Measurements from ENCODE around the gene MAML2. TPM values are rescaled to one million over a fixed set of nuclear protein-coding genes. Genes with fewer than 3 reads are reported as not detected.

Gene MAML2
- total and polyA plus RNA-seq, 2 of the 13 experiments (the other 11 are each of a cell fraction or from before 2014, with no cell fraction given) = 2.3 to 25.9 TPM

GRCh38 chr11:96114178-96115064, 228.6 kb downstream of the MAML2 start (continued):
- TF ChIP-seq ZNF318 (CRISPR knock-in tag; IDR thresholded peaks at IDR 0.05) (no peak), CHCHD3 (CRISPR knock-in tag; IDR thresholded peaks at IDR 0.05) (no peak), ATF2 (CRISPR knock-in tag; IDR thresholded peaks at IDR 0.05) (no peak), SIN3B (IDR thresholded peaks at IDR 0.05; ENCODE audit: low read length) (no peak), U2AF2 (IDR thresholded peaks at IDR 0.05; ENCODE audit: low read depth, low read length) (no peak), ZNF460 (CRISPR knock-in tag; IDR thresholded peaks at IDR 0.05; ENCODE audit: borderline replicate concordance) (no peak), CENPX (CRISPR knock-in tag; IDR thresholded peaks at IDR 0.05) (no peak), POGZ (CRISPR knock-in tag; IDR thresholded peaks at IDR 0.05) (0 out of 2 replicates have a peak, but pooled peaks have one; percentile 35), SOX6 (IDR thresholded peaks at IDR 0.05) (no peak), SOX6 (CRISPR knock-in tag; IDR thresholded peaks at IDR 0.05) (0 out of 2 replicates have a peak, but pooled peaks have one; percentile 16)
- TF ChIP-seq, protein P1, sequence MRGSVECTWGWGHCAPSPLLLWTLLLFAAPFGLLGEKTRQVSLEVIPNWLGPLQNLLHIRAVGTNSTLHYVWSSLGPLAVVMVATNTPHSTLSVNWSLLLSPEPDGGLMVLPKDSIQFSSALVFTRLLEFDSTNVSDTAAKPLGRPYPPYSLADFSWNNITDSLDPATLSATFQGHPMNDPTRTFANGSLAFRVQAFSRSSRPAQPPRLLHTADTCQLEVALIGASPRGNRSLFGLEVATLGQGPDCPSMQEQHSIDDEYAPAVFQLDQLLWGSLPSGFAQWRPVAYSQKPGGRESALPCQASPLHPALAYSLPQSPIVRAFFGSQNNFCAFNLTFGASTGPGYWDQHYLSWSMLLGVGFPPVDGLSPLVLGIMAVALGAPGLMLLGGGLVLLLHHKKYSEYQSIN (CRISPR knock-in tag; IDR thresholded peaks at IDR 0.05; ENCODE audit: borderline replicate concordance) = no peak
- TF ChIP-seq, protein P2, sequence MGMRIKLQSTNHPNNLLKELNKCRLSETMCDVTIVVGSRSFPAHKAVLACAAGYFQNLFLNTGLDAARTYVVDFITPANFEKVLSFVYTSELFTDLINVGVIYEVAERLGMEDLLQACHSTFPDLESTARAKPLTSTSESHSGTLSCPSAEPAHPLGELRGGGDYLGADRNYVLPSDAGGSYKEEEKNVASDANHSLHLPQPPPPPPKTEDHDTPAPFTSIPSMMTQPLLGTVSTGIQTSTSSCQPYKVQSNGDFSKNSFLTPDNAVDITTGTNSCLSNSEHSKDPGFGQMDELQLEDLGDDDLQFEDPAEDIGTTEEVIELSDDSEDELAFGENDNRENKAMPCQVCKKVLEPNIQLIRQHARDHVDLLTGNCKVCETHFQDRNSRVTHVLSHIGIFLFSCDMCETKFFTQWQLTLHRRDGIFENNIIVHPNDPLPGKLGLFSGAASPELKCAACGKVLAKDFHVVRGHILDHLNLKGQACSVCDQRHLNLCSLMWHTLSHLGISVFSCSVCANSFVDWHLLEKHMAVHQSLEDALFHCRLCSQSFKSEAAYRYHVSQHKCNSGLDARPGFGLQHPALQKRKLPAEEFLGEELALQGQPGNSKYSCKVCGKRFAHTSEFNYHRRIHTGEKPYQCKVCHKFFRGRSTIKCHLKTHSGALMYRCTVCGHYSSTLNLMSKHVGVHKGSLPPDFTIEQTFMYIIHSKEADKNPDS (CRISPR knock-in tag; IDR thresholded peaks at IDR 0.05) = no peak
- TF ChIP-seq, protein P3, sequence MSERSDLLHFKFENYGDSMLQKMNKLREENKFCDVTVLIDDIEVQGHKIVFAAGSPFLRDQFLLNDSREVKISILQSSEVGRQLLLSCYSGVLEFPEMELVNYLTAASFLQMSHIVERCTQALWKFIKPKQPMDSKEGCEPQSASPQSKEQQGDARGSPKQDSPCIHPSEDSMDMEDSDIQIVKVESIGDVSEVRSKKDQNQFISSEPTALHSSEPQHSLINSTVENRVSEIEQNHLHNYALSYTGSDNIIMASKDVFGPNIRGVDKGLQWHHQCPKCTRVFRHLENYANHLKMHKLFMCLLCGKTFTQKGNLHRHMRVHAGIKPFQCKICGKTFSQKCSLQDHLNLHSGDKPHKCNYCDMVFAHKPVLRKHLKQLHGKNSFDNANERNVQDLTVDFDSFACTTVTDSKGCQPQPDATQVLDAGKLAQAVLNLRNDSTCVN (CRISPR knock-in tag; IDR thresholded peaks at IDR 0.05; ENCODE audit: borderline replicate concordance) = no peak
